Liver (tissue), 3 donors: ENCODE data around the gene MVB12B.

ENCODE experiments used
- ATF3 ChIP-seq: IDR thresholded peaks from 2 replicates; pipeline ENCODE4 v1.6.1; 2016; ENCODE audit warnings: antibody characterized with exemption
- CTCF ChIP-seq: fragments of 150-350 bp; IDR thresholded peaks from 2 replicates; pipeline ENCODE4 v1.5.1; 2017; ENCODE audit warnings: improper control_type of control experiment, low read depth, low read length; ENCODE audit not compliant: missing input control
- FOXA1 ChIP-seq: IDR thresholded peaks from 2 replicates; pipeline ENCODE4 v1.6.1; 2016; ENCODE audit warnings: antibody characterized with exemption
- GABPA ChIP-seq, 2 donors: IDR thresholded peaks in 1 of 2; conservative IDR thresholded peaks in 1 of 2; 2 replicates each; pipeline ENCODE4 v1.6.1; 2016; ENCODE audit warnings: antibody characterized with exemption in 2 of 2, mild to moderate bottlenecking in 1 of 2, moderate library complexity in 1 of 2
- HNF4A ChIP-seq, 2 donors: conservative IDR thresholded peaks; 2 replicates each; pipeline ENCODE4 v1.6.1; 2016; ENCODE audit warnings: antibody characterized with exemption in 2 of 2, mild to moderate bottlenecking in 2 of 2
- JUND ChIP-seq, 2 donors: IDR thresholded peaks; 2 replicates each; pipeline ENCODE4 v1.6.1; 2016; ENCODE audit warnings: antibody characterized with exemption in 2 of 2
- MAX ChIP-seq: IDR thresholded peaks from 2 replicates; pipeline ENCODE4 v1.6.1; 2016; ENCODE audit warnings: antibody characterized with exemption
- TAF1 ChIP-seq: conservative IDR thresholded peaks from 2 replicates; pipeline ENCODE4 v1.6.1; 2016; ENCODE audit warnings: antibody characterized with exemption, mild to moderate bottlenecking
- YY1 ChIP-seq: IDR thresholded peaks from 2 replicates; pipeline ENCODE4 v1.6.1; 2016; ENCODE audit warnings: antibody characterized with exemption, mild to moderate bottlenecking
- ZBTB33 ChIP-seq: IDR thresholded peaks from 2 replicates; pipeline ENCODE4 v1.6.1; 2016; ENCODE audit warnings: antibody characterized with exemption
- donor health status: healthy.
- donor health status: healthy.

- TF ChIP-seq CTCF (no peak), JUND (IDR thresholded peaks at IDR 0.05) (no peak), YY1 (no peak), HNF4A (conservative IDR thresholded peaks at IDR 0.05) (no peak), GABPA (IDR thresholded peaks at IDR 0.05 in 1 of 2, conservative IDR thresholded peaks at IDR 0.05 in 1 of 2) (no peak), ZBTB33 (no peak), FOXA1 (no peak), TAF1 (no peak), MAX (no peak), ATF3 (no peak)
Measured at GRCh38 chr9:126450668-126451205, 124.1 kb downstream of the MVB12B start.
